RKO (cell line): ENCODE measurements around the gene FOXD3.

Source experiments
- DNase-seq: peaks from one replicate; pipeline ENCODE4 v3.0.0-alpha.2; 2016; ENCODE audit warnings: low spot score

FOXD3 gene

DNA sequence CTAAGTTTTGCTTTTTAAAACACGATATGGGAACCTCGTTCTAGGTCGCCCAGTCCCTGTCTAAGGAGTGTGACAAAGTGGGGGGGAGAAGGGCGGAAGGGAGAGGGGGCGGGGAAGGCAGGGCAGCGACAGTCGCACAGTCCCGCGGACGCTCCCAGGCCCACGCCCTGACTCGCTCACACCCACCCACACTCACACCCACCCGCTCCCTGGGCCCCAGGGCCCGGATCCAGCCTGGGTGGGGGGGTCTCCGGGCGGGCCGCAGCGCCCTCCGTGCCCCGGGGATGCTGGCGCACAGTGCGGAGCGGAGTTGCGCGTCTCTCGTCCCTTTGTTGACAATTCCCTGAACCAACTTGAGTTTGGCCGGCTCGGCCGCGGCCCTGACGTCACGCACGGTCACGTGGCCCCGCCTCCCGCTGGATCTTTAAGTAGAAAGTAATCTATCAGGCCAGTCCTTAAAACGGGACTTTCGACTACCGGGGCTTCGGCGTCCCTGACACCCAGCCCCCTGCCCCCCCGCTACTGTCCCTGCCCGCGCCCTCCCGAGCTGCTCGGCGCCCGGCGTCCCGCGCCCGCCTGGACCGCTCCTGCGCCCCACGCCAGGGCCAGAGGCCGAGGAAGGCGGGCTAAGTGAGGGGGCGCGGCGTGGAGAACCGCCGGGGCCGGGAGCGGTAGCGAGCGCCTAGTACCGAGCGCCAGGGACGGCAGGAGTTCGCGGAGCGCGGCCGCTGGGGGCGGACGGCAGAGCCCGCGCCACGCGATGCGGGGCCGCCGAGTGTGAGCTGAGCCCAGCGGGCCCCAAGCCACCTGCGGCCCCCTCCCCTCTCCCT is at the start of gene FOXD3:
Gene FOXD3 (plus strand): TSS at position 454 of the 830 bp plus-strand sequence. CDS start 492 bp downstream, outside the sequence.
- DNase-seq: no peak

DNA sequence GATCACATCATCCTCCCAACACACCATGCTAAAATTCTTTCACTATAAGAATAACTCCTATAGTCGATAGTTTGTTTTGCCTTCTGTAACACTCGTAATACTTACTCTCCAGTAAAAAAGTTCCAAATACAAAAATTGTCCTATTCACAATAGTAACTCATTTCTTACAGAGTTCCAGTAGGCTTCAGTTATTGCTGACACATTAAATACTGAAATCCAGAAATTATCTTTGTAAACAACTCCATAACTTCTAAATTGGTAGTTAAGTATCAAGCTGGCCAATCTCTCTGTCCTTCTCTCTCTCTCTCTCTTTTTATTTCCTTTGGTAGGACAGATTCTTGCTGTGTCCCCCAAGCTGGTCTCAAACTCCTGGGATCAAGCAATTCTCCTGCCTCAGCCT is 49.6 kb upstream of the FOXD3 start:
- no peak for DNase-seq

DNA sequence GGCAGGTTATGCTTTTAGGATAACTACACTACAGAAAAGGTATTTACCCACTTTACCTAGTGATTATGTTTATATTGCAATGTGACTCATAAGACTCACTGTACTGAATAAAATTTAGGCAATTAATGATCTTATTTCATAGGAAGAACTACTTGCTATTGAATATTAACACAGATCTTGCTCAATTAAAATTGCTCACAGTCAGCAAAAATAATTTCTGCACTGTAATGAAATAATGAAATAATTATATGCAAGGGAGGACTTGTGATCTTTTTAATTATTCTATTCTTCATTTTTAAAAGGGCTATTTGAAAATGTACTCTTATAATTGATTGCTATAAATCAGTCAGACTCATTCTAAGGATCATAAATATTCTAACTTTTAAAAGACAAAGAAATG is 48.0 kb upstream of the FOXD3 start:
- no peak for DNase-seq

DNA sequence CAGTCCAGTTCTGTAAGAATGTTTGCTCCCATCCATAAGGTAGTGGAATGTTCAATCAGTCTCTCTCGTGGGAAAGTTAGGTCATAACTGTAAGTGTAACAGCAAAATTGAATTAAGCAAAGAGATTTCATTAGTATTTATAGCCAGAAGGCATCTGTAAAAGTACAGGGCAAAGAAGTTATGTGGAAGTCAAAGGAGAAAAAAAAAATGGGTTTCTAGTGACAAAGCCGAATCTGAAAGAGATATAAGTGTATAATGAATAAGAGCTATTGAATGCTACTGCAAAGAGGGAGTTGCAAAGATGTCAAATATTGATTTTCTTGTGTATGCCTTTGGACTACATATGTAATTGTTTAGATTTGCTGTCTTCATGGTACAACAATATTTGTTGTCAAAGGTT is 47.4 kb upstream of the FOXD3 start:
- no peak for DNase-seq

DNA sequence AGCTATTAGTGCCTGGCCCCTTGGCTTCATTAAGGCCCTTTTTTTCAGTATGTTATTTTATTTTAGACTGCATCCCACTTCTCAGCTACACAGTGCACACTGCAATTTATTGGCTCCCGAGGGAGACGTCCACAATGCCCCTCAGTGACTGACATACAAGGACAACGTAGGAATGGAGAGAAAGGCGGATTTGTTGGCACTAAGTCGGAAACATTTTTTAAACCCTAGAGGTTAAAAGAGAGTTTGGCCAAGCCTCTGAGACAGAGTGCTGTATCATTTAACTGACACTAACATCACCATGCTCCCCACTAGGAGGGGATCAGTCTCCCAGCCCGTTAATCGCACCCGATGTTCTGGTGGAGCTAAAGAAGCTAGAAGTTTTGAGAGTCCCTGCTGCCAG is 45.7 kb upstream of the FOXD3 start:
- no peak for DNase-seq

DNA sequence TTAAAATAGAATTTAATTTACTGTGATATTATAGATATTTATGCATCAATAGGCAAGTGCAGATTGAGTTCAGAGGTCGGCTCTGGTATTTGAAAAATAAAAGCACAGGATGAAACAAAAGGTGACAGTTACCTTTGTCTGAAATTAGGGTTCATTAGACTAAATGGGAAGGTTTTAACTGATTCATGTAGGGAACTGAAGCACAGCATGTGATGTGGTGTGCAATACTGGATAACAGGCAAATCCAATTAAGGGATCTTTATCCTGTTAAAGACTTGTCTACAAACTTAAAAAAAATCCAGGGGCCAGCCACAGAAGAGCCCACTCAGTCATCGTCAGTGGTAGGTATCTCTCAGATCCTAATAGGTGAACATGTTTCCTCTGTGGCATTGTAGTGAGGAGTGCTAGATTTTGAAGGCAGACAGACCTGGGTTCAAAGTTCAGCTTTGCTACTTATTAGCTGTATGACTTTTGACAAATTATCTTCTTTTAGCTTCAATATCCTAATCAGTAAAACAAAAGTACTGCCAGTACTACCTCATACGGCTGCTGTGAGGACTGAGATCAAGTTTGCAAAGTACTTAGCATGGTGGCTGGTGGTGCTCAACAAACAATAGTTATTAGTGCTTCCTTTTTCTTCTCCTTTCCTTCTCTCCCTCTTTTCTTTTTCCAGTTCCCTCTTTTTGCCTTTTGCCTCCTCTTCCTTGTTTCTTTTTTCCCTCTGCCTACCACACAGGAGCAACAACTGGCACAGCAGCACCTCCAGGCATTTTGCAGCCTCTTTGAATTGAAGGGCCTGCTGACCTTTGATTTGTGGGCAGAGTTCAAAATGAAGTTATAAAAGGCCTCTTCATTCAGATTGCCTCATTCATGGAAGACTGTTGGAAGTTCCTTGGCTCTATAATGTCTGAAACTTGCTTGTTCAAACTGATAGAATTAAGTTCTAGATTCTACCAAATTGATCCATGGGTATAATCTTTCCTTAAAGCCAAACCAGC is 44.9 kb upstream of the FOXD3 start:
- no peak for DNase-seq

DNA sequence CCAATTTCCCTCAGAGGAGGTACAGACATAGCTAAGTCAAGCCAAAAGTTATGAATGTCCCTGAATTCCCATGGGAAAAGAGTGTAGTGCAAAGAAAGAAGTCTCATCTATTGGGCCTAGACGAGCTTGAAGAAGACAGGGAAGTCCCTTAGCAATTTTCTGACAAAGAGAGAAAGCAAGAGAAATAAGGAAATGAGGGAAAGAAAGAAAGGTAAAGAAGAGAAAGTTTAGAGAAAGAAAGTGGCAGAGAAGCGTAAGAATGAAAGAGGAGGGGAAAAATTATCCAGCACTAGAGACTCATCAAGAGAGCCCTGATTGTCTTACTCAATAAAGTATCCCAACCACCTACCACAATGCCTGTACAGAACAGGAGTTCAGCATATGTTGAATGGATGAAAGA is 40.6 kb upstream of the FOXD3 start:
- DNase-seq: no peak

DNA sequence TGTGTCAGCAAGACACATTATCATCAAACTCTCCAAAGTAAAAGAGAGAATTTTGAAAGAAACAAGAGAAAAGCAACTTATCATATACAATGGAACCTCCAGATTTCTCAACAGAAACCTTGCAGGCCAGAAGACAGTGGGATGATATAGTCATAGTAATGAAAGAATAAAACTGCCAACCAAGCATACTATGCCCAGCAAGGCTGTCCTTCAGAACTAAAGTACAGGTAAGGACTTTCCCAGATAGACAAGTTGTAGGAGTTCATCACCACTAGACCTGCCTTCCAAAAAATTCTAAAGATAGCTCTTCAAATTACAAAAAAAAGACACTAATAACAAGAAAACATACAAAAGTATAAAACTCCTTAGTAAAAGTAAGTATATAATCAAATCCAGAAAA is 33.2 kb upstream of the FOXD3 start:
- DNase-seq: no peak

DNA sequence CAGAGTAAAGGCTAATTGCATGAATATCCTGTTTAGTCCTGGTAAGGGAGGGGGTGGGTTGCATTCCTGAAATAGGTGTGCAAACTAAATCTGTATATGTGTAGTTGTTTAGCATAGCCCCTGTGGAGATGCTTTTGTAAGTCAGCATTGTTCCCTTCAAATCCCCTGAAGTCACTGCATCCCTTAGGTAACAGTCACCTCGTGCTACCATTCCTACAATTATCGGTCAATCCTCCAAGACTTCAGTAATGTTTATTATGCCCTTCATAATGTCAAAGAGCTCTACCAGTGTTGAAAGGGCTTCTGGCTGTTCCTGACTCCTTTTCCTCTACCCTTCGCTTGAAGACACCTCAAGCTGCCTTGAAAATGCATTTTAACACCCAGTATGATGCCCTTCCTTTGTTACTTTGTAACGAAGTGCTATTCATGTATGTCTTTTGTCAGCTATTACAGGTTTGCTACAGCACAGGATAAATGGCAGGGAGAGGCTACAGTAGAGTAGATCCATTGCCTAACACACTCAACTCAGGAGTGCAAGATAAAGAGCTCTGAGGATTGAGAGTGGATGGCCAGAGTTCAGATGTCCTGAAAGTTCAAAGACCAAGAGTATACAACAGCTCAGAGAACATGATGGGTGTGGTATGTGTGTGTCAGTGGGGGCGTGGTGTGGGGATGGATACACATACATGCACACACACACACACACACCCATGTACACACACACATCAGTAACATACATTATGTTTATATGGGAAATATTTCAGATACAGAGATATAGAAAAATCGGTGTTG is 27.4 kb upstream of the FOXD3 start:
- DNase-seq: no peak

DNA sequence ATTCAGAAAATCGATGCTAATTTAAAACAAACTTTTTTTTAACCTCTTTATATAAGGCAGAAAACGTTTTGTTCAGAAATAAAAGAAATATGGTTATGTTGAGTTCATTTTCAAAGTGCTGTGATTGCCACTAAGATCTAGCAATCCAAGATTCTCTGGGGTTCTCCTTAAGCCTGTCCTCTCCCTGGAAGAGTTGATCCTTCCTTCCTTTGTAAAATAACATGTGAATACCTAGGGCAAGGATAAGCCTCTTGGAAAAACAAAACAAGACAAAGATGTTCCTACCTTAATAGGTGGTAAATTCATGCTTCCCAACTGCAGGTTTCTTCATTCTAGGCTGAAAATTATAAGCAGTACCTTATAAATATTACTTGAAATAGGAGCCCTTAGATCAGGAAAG is 18.0 kb upstream of the FOXD3 start:
- DNase-seq: no peak

DNA sequence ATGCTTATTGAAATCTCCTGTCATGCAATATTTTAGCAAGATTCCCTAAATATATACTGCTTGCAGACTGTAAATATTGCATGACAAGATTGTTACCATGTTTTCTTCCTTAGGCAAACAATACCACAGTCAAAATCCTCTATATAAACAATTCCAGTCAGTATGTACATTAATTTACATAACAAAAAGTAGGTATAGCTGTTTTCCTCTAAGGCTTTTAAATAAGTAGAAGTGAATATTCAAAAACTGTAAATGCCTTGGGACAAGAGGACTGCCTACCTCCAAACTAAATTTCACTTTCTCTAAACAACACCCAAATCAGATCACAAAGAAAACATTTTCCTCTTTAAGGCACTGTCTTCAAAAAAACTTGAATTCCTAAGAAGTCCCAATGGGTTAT is 17.3 kb upstream of the FOXD3 start:
- no peak for DNase-seq

DNA sequence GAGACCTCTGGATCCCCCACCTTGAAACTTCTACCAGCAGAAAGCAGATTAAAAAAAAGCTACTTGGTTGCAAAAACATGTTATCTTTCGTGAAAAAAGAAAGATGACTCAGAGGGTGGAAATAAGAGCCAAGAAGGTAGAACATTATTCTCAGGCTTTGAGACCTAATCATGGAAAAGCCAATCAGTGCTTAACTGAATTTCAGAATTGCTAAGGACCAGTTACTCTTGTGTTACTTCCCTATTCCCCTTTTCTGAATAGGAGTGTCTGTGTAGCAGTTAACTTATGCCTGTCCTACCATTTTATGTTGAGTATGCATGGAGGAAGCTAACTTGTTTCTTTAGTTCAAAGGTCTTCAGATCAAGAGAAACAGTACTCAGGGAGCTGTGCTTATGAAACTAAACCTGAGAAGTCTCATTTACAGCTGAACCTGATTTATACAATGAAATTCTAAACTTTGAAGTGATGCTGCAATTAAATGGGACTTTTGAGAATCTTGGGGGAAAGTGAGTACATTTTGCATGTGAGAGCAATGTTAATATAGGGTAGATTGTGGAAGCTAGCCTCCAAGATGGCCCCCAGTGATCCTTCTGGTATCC is 15.1 kb upstream of the FOXD3 start:
- no peak for DNase-seq

DNA sequence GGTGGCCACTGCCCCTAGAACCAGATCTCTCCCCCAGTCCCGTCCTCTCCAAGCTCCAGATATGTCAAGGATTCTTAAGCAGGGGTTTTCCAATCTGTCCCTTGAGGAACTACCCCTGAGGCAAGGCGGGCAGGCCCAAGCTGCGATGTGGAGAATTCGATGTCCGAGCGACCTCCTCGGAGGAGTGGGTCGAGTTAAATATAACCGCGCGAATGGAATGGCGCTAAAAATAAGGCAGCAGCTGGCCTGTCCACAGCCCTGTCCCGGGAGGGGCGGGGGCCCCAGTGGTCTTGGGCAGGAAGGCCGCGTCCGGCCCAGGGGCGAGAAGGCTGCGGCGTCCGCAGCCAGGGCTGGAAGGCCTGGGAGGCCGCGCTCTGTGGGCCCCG is 5.8 kb upstream of the FOXD3 start:
- no peak for DNase-seq

DNA sequence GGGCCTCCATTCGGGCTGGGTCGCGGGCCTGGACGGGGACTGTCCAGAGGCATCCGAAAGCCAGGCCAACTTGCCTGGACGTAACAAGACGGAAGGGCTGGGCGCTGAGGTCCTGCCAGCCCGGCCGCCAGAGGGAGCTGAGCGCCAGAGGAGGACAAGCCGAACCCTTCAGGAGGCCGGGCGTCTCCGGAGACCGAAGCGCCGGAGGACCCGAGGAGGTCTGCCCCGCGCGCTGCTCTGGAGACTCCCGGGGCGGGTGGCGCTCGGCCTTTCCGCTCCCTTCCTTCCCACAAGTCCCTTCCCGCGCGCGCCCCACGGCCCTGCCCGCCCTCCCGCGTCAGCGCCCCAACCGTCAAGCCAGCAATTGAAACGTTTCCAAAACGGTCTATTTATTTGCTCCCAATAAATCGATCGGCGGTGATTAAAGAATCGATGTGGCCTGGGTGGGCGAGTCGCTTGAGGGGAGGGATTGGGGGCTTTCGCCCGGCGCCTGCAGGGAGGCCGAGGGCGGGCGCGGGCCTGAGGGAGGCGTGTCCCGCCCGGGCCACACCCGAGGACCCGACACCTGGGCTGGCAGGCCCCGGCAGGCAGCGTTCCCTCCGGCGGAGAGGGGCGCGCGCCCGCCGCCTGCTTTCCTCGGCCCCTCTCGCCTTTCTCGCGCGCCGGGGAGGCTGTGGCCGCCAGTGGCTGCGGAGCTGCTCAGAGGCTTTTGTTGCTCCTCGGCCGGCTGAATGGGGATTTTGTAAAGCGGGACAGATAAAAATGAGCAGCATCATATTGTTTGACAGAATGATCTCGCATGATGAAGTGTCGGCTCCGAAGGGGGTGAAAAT is 5.2 kb upstream of the FOXD3 start:
- peak; percentile 89 for DNase-seq

DNA sequence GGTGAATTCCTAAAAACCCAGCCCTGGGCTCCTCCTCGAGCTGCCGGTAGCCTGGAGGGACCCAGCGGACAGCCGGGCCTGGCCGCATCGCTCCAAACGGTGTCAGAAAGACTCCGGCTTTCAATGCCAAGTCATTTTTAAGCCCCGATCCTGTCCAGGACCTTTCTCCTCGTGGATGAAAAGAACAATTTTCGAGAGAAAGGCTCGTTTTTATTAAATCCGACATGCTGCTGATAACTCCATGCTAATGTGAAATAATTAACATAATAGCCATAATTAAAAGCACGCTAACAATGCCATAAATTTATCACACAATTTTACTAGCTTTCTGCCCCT is 4.6 kb upstream of the FOXD3 start:
- DNase-seq: peak; percentile 31

DNA sequence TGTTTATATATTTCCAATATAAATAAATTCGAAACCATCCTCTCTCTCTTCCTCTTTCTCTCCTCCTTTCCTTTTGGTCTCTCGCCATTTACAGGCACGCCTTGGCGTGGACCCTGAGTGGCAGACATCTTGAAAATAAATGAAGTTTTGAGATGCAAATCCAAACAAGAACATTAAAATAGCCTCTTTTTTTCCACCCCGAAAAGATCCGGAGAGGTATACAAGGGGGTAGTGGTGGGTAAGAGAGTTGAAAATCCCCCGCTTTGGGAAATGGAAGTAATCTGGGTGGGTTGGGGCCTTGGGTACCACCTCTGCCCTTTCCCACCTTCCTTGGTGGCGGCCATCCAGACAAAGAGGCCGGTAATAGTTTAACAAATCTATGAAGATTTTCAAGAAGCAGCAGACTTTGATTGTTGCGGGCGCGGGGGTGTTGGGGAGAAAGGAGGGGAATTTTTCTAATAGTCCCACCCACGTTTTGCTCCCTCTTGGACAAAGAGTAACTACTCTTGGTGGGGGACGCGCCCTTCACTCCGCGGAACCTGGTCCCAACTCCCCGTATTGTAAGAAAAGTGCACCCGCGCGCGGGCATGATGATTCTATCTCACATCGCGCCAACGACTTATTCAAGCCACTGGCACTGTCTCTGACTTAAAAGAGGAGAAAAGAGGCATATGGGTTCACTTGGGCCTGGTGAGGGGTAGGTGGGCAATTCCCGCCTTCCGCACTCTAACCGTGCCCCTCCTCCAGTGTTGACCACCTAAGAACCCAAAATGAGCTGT is 4.0 kb upstream of the FOXD3 start:
- no peak for DNase-seq

DNA sequence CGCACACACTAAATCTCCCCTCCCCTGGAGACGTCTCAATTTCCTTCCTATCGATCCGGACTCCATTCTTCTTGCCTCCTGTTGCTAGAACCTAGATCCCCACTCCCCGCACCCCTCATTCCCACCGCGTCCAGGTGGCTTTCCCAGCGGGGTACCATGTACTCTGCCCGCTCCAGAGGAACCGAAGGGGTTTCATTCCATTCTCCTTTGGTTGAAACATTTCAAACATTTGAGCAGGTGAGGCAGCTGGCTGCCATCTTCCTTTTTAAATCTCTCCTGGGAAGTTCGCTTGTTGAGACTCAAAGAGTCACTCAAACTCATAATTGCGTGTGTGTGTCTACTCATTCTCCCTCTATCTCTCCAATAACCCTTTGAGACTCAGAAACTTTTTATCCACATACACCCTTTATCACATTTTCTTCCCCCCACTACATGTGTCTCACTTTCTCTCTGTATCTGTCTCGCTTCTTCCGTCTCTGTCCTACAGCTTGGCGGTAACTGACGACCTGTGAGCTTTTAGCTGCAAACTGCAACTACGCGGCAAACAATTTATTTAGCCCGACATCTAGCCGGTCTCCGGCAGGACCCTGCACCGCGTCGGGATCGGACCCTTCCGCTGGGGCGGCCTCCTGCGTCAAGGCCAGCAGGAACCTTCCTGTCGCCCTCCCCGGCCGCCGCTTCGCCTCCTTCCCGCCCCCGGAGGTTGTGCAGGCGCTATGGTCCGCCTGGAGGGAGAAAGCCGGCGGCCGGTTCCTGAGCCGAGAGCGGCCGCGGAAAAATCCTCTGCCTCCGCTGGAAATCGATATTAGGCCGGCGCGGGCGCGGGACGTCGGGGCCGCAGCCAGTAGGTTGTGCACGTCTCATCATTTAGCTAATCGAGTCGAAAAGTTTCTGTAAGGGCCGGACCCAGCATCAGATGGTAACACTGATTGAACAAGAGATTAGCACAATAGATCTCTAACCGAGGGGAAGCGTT is 3.0 kb upstream of the FOXD3 start:
- no peak for DNase-seq

DNA sequence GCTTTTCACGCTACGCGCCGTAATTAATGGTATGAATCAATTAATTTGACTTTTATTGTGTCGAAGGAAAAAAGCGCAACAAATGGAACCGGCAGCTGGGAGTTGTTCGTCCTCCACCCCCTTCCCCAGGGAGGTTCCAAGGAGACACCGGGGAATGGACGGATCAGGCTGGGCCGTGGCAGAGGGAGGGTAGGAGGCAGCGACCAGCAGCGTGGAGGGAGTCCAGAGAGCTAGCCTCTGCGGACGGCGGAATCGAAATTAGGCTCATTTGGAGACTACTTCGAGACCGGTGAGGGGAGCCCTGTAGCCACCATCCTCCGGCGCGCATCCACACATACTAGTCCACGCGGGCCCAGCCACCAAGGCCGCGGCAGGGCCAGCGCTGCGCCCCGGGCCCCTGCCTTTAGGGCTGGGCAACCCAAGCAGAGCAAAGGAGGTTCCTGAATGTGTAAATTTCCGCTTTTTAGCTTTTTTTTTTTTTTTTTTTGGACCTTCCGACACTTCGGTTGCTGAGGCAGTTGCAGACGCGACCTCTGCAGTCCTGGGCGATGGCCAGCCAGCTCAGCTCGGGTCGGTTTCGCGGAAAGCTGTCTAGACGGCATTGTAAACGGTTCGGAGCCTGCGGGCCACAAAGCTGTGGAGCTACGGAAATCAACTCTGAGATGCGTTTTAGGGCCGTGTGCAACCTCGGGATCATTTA is 2.2 kb upstream of the FOXD3 start:
- no peak for DNase-seq
